Neural cell (in vitro differentiated cells): ENCODE measurements around the gene IFT74.

Experiments
- CTCF ChIP-seq: fragments of 450-650 bp; IDR thresholded peaks from 2 replicates; pipeline ENCODE4 v1.5.1; 2014; ENCODE audit warnings: antibody characterized with exemption, mild to moderate bottlenecking, moderate library complexity; ENCODE audit not compliant: poor library complexity, severe bottlenecking
- EZH2 ChIP-seq: fragments of 200-600, 300-800 bp; shearing (Covaris generic), sonication (generic); IDR thresholded peaks from 2 replicates; pipeline ENCODE4 v1.6.1; 2014; ENCODE audit warnings: antibody characterized with exemption, low read length, borderline replicate concordance, mild to moderate bottlenecking; ENCODE audit not compliant: insufficient read depth, poor library complexity, severe bottlenecking
- TAF1 ChIP-seq: IDR thresholded peaks from 2 replicates; pipeline ENCODE4 v1.6.1; 2012; ENCODE audit warnings: low read depth

DNA sequence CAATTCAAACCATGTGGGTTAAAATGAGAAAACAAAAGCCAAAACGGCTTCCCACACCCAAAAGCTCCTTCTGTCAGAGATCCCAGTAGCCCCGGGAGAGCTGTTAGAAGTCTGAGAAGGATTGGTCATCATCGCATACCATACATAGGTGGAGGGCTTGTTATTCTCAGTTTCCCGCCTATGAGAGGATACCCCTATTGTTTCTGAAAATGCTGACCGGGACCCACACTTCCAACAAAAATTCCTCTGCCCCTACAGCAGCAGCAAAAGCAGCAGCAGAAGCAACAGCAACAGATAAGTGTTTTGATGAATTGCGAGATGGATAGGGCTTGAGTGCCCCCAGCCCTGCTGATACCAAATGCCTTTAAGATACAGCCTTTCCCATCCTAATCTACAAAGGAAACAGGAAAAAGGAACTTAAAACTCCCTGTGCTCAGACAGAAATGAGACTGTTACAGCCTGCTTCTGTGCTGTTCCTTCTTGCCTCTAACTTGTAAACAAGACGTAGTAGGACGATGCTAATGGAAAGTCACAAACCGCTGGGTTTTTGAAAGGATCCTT lies 152.8 kb downstream of the IFT74 start, which contains the start of gene TEK:
- TF ChIP-seq EZH2, result no peak
- TF ChIP-seq CTCF, result no peak
- no peak for TF ChIP-seq TAF1
